Embryonic facial prominence (tissue), 1 donor: ENCODE results near the gene PRPF6.

Experiments used
- DNase-seq: peaks from one replicate; pipeline ENCODE4 v3.0.0-alpha.2; 2016; ENCODE audit errors: extremely low spot score

Gene PRPF6

DNA sequence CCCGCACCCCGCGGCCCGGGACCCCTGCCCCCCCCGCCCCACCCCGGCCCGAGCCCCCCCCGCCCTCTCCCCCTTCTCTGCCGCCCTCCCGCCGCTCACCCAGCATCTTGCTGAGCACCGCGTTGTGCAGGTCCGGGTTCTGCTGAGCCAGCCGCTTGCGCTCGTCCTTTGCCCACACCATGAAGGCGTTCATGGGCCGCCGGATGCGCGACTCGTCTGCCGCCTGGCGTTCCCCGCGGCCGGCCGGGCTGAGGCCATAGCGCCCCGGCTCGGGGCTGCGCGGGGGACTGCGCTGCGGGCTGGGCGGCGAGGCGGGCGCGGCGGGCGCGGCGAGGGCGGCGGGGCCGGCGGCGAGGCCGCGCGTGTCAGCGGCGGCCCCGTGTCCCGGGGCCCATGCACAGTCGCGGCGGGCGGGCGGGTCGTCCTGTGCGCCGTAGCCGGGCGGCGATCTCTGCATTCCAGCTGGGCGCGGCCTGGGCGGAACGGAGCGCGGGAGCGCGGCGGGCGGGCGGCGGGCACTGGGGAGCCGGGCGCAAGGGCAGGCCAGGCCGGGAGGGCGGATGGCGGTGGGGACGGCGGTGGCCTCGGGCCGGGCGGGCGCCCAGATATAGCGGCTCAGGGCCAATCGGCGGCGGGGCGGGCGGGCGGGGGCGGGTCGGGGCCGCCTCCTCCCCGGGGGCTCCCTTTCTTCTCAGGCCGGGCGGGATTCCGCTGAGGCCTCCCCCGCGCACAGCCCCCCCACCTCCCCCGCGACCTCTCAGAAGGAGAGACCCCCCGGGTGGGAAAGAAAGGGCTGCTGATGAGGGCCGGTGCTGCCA is 68.3 kb downstream of the PRPF6 start, which contains the start of gene SOX18:
TSS of gene SOX18 (minus strand) at position 580 of the 818 bp plus-strand sequence. CDS start at position 457, 123 bp downstream.
- no peak for DNase-seq

DNA sequence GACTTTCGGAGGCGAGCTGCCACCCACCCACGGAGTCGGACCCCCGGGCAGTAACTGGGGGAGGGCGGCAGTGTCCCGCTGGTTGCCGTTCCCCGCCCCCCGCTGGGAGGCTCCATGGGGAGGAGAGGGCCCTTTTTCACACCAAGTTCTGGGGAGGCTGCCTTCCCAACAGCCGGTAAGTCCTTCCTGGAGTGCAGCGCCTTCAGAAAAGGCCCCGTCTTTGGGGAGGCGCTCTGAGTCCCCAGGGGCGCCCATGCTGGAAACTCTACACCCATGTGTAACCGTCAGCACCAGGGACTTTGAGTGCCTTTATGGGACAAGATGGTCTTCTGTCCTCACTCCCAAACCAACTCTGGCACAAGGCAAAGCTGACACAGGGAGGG is 68.9 kb downstream of the PRPF6 start:
- no peak for DNase-seq

DNA sequence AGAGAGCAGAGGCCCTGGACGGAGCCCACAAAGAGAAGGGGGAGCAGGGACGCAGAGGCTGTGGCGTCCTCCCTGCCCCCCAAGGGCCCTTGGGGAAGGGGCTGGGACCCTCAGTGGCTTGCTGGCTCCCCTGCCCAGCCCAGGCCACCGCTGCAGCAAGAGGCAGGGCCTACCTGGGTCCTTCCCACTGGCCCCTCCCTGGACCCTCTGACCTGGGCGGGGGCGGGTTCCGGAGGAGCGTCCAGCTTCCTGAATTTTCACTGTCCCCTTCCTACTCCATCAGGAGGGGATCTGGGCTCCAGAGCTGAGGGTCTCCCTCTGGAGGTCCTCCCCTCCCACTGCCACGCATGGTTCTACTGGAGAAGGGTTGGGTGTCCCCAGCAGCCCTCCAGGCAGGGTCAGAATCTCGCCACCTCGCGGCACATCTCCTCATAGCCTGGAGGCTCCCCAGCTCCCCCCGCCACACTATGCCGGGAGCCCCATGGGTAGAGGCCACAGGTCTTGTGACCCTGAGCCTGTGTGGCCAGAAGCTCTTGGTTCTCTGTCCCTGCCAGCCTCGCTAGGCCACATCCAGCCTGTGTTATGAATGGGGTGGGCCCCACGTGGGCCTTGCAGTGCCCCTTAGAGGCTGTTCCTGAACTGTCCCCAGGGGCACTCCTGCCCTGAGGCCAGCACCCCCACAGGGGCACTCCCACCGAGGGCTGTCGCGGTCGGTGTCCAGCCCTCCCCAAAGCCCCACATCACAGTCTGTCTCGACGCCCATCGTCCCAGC is 69.5 kb downstream of the PRPF6 start:
- no peak for DNase-seq

DNA sequence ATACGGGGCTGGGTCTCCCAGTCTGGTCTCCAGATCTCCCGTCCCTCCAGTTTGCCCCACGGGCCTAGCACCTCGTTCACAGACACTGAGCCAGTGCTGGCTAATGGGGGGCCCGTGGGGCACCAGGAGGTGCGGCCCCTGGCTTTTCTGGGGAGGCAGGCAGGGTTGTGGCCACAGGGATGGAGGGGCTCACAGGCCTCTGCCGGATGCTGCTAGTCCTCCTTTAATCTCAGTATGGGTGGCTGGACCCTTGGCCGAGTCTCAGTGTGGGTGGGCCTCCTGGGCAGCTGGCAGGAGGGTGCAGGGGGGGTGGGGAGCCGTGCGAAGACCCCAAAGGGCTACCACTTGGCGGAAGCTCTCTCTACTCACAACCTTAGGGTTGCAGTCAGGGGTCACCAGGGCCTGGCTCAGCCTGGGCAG is 70.1 kb downstream of the PRPF6 start:
- DNase-seq, result no peak

DNA sequence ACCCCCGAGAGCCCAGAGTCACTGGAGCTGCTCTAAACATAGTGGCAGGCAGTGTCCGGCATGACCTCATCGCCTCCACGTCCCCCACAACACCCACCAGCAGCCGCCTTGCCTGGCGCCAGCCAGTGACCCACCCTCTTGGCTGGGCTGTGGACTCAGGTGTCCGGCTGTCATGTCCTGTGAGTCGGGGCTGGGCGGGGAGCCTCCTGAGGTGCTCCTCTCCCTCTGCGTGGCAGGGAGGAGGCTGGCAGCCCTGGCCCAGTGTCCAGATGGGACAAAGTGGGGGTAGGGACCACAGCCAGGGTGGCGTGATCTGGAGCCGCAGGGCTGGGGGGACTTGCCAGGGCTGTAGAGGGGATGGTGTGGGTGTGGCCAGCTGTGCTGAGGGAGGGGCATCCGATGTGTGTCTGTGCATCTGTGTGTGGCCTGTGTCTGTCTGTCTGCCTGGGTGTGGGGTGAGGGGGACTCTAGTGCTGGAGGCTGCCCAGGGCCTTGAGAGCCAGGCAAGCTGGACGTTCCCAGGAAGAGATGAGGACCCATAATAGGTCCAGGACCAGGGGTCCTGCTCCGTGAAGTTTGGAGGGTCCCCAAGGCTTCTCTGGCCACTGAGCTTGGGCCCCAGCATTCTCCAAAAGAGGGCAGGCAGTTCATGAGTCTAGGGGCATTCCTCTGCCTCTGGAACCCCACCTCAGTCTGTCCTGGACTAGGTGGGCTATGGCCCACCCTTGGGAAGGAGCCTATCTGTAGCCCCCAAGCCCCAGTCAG is 70.8 kb downstream of the PRPF6 start:
- no peak for DNase-seq

DNA sequence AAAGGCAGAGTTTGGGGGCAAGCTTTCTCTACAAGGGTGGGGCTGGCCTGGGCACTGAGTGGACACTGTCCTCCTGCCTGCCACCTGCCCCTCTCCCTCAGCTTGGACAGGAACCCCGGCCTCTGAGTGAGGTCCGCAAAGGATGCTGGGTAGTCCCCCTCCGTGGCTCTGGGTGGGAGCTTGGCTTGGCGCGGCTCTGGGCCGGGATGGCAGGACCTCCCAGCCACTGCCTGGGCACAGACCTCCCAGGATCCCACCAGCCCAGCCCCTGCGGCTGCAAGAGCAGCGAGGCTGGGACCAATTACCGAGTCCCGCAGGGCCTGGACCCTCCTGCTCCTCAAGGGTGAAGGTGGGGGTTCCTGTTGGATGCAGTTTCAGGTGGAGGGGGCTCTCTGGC is 71.4 kb downstream of the PRPF6 start:
- no peak for DNase-seq

DNA sequence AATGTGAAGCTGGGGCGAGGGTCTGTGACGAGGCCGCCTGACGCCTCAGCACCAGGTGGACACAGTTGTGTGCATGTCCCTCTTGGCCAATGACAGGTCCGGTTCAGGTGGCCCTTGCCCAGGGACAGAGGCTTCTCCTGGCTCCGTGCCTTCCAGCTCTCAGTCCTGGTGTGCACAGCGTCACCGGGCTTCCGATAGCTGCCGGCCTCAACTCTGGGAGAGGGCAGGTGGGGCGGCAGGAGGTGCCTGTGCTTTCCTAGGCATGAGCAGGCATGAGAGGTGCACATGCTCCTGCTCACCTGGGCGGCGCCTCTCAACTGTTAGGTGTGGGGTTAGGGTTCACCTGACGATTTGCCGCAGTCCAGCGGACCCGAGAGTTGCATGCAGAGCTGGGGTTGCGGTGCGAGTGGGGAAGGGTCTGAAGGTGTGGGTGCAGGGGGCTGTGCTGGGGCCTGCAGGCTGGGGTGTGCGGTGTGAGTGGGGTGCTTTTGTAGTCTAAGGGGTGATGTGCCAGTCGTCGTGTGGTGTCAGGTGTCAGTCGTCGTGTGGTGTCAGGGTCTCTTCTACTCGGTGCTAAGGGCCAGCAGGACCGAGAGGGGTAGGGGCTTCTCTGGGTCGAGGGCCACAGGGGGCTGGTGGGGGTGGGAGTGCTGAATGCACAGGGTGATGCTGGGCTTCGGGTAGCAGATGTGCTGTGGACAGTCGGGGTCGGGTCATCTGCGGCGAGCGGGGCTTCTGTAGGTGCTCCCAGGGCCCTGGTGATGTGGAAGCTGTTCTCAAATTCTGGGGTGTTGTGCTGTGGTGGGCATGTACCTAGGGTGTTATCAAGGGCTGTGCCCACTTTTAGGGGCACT is 72.3 kb downstream of the PRPF6 start:
- DNase-seq, result no peak

DNA sequence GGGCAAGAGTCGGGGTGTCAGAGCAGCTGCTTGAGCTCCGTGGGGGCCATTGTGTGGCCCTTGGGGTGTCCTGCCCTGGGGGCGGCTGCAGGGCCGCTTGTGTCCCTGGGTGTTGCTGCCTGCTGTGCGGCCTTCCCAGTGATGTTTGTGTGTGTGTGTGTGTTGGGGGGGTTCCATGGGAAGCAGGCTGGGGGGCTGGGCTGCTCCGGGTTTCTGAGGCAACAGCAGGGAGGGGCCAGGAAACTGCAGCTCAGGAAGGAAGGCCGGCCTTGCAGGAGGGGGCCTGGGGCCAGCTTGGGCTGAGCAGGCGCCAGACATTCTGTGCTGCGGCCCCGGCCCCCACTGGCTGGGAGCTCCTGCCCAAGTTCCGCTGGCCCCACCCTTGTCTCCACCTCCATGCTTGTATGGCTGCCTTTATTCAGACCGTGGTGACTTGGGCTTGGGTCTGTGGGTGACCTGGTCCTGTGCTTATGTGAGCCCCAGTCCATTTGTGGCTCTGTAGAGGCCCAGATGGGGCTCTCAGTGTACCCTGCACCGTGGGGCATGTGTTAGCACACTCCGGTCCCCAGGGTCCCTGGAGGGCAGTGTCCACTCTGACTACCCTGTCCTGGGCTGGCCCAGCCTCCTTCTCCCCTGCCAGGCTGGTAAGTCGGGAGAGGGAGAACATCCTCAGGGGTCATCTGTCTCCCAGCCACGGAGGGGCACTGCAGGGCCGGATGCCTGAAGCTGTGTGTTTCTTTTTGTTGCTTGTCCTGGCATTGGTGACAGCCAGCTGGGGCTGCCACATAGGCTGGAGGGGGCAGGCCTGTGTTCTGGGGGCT is 73.1 kb downstream of the PRPF6 start:
- DNase-seq, result no peak

DNA sequence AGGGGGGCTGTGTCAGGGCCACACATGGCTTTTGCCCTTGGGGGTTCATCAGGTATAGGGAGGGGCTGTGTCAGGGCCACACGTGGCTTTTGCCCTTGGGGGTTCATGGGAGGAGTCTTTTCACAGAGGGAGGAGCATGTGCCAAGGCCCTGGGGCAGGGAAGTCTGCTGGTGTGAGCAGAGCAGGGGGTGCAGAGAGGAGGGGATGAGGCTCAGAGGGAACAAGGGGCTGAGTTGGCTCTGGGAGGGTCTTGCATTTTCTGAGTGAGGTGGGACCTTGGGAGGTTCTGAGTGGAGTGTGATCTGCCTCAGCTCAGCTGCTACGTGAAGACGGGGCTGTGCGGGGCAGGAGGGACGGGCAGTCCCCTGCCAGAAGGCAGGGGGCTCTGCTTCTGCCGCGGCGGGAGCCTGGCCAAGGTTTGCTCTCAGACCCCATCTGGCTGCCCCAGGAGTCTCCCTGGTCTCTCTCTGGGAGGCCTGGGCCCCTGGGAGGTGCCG is 74.5 kb downstream of the PRPF6 start:
- DNase-seq, result no peak

DNA sequence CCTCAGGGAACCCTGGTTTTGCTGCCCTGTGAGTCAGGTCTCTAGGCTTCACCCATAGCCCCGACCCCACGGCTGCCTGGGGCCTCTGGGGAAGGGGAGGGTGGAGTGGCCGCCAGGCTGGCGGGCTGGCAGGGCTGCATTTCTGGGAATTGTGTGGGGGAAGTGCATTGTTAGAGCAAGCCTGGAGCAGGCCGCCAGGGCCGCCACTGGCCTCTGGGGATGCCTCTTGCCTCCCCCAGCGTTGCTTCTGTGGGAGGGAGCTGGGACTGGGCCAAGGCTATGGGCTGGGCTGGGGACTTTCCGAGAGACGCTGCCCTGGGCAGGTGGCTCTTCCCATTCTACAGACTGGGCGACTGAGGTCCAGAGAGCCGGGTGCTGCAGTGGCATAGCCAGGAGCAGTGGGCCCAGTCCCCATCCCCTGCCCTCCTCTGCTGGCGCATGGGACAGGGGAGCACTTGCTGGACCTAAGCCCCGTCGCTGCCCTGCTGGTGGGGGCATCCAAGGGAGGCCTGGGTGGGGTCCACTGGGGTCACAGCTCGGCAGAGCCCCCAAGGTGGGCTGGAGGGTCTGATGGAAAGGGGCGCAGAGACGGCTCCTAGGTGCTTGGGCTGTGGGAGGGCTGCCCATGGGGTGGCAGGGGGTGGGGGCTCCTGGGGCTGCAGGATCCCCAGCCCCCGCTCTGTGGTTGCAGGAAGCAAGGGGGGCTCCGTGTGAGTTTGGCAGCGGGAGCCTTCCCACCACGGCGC is 75.1 kb downstream of the PRPF6 start:
- DNase-seq, result no peak

DNA sequence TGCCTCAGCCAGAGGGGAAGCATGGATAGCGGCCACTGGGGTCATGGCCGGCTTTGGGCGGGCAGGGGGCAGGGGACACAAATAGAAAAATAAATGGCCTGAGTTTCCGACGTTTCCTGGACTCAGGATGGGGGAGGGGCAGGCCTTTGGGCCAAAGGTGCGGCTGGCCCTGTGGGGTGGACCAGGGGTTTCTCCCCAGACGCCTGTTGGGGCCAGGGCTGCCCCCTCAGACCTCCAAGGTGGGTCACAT is 75.6 kb downstream of the PRPF6 start:
- DNase-seq, result no peak

DNA sequence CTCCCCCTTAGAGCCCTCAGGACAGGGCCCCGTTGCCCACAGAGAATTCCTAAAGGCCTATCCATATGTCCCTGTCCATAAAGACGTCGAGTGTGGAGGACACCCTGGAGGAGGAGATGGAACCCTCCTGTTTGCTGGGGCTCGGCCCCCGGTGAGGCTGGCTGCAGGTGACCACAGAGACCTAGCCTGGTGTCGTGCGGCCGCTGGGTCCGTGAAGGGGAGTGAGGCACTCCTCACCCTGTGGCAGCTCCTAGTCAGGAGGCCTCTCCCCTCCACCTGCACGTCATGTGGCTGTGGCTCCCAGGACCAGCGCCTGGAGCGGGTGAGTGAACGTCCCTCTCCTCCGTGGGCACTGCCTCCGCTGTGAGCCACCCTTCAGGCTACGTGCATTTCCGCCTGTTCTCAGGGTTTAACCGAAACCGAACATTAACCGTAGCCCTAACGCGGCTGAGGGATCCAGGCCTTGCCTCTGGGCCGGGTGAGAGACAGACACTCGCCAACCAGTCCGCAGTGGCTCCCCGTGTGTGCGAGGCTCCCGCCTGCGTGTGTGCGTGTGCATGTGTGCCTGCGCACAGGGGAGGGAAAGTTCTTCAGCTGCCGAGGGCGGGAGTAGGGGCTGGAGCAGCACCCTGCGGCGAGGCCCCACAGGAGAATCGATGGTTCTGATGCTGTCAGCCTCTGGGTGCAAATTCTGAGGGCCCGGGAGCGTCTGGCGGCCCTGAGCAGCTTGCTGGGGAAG is 76.1 kb downstream of the PRPF6 start:
- DNase-seq, result no peak

DNA sequence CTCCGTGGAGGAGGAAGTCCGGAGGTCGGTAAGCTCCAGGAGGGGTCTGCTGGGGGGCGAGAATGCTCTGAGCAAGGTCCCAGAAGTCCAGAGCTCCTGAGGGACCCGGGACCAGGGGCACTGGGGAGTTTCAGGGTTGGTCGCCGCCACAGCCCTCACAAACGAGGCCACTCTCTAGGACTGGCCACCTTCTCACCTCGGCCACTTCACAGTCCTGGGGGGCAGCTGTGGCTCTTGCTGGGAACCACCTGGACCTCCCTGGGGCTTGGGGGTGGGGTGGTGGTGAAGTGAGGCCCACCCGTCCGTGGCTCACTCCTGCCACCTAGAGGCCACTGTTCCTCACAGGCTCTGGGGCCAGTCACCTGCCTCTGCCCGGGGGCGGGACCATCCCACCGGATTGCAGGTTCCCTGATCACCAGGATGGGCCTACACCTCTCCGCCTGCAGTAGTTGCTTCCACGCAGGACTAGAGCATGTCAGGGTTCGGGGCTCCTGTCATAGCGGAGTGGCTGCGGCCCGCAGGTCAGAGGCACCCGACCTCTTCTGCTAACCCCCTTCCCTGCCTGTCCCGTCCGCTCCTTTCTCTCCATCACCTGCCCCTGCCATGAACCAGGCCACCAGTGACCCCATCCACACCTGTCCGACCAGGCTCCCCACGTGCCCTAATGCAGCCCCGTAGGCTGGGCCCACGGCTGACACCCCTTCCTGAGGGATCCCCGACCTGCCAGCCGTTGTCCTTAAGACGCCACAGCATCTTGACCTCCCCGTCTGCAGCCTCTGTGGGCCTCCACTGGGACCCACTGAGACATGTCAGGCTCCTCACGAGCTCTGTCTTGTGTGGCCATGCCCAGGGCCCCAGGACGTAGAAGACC is 76.9 kb downstream of the PRPF6 start:
- no peak for DNase-seq

DNA sequence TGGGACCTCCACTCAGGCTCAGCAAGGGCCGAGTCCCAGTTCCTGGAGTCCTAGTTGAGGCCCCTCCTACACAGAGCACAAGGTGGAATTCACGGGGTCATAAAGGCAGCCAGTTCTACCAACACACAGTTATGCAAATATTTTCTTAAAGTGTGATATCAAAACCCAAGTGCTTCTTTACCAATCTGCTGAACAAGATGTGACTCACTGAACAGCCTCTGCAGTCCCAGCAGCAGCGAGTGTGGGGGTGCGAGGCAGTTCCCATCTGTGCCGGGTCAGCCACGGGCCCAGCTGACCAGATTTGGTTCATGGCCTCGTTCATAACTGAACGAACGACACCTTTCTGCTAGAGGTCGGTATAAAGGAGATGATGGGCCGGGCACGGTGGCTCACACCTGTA is 77.6 kb downstream of the PRPF6 start:
- no peak for DNase-seq

DNA sequence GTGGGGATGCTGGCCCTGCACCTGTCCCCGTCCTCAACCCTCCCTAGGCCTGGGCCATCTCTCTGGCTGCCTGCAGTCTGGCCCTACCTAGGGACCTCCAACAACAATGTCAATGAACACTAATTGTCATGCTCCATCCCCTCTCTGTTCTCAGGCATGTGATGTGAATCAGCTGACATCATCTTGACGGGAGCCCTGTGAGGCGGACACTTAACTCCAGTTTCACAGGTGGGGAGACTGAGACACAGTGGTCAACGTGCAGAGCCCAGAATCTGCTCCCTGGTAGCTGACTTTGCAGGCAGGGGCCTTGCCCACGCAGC is 81.3 kb downstream of the PRPF6 start:
- DNase-seq, result no peak

DNA sequence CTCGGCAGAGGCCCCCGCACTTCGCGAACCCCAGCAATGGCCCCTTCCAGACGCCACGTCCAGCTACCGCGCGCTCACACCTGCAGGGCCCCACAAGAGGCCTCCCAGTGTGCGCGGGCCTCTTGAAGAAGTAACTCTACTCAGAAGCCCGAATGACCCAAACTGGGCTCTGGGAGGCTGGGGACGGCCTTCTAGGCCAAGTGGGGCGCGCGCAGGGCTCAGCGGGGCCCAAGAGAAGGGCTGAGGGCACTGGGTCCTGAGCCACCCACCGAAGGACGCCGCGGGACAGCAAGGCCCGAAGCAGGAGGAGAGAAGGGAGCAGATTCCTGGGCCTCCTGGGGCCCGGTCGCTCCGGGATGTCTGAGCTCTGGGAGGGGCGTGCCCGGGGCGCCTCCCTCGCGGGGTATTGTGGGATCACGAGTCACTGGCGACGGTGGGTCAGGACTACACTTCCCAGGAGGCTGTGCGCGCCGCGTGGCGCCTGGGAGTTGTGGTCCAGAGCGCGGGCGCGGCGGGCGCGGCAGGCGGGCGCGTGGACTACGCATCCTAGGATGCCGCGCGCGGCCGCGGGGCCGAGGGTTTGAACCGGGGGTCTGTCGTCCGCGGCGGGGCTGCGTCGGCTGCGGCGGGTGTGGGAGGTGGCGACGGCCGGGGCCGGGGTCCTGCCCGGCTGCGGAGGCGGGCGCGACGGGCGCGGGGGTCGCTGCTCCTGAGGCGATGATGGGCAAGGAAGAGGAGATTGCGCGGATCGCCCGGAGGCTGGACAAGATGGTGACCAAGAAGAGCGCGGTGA is 81.9 kb downstream of the PRPF6 start, which contains the start of gene TCEA2:
TSS of gene TCEA2 (plus strand) at position 603 of the 793 bp plus-strand sequence. CDS start at position 718, 115 bp downstream.
- DNase-seq, result peak; percentile 90

DNA sequence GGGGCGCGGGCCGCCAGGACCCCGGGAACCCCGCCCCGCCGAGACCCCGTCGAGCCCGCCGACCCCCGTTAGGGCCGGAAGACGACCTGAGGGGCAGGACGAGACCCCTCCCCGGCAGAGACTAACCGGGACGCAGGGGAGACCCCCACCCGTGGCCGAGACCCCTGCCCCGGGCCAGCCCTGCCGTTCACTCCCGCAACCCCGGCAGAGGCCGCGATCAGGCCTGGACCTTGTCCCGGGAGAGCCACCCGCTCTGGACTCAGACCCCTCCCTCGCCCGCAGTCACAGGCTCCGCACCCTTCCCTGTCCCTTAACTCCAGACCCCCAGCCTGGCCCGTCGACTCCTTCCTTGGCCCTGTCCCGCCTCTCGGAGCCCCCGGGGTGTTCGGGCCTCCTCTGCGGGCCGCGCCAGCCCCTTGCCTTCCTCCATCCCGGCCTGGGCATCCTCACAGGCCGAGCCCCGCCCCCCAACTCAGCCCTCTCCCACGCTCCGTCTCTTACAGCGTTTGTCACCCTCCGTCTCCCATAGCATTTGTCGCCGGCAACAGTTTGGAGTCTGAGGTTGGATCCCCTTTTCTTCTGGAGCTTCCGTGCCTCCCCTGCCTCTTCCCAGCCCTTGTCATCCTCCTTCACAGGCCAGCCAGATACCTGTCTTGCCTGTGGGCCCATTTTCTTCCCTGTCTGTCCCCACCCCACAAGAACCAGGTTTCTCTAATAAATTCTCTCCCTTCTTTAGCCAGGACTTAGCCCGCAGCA is 82.6 kb downstream of the PRPF6 start:
- DNase-seq, result no peak
